GM13977 (cell line): ENCODE measurements around the gene ARHGAP6.

ENCODE experiments used
- DNase-seq: peaks from one replicate; pipeline ENCODE4 v3.0.0; 2012; ENCODE audit warnings: low spot score
- in situ Hi-C: fragments of 300-500 bp; cut with MboI; formaldehyde crosslinking; loops from one replicate; pipeline ENCODE4 v1.12.0; 2022; ENCODE audit warnings: low sequenced_read_pairs, low pct_unique_long_range_greater_than_20kb, mixed read lengths, inconsistent platforms; ENCODE audit not compliant: unreplicated experiment
- TF ChIP-seq, protein P1 (sequence below): IDR thresholded peaks from 2 replicates; pipeline ENCODE4 v1.5.1; 2012; ENCODE audit warnings: mild to moderate bottlenecking, control low read depth; ENCODE audit not compliant: insufficient read depth; ENCODE audit errors: extremely low read depth, missing control alignments

The ARHGAP6 gene

DNA sequence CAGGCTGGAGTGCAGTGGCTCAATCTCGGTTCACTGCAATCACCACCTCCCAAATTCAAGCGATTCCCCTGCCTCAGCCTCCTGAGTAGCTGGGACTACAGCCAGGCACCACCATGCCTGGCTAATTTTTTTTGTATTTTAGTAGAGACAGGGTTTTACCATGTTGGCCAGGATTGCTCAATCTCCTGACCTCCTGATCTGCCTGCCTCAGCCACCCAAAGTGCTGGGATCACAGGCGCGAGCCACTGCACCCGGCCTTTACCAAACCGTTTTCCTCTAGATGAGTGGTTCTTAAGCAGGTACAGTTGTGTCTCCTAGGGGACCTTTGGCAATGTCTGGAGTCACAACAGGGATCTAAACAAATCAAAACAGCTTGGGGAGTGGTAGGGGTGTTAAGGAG lies 360.9 kb downstream of the ARHGAP6 start:
- in situ Hi-C loops, result no loop called here
- DNase-seq, result no peak
- TF ChIP-seq, protein P1, sequence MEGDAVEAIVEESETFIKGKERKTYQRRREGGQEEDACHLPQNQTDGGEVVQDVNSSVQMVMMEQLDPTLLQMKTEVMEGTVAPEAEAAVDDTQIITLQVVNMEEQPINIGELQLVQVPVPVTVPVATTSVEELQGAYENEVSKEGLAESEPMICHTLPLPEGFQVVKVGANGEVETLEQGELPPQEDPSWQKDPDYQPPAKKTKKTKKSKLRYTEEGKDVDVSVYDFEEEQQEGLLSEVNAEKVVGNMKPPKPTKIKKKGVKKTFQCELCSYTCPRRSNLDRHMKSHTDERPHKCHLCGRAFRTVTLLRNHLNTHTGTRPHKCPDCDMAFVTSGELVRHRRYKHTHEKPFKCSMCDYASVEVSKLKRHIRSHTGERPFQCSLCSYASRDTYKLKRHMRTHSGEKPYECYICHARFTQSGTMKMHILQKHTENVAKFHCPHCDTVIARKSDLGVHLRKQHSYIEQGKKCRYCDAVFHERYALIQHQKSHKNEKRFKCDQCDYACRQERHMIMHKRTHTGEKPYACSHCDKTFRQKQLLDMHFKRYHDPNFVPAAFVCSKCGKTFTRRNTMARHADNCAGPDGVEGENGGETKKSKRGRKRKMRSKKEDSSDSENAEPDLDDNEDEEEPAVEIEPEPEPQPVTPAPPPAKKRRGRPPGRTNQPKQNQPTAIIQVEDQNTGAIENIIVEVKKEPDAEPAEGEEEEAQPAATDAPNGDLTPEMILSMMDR, result no peak

GRCh38 chrX:11298600-11298999 lies 367.1 kb downstream of the ARHGAP6 start:
- in situ Hi-C loops, result no loop called here
- TF ChIP-seq, protein P1, result no peak
- DNase-seq, result no peak

- DNase-seq, result no peak
- TF ChIP-seq, protein P1, result no peak
- in situ Hi-C loops, result no loop called here
Measured at GRCh38 chrX:11296051-11296450, 369.7 kb downstream of the ARHGAP6 start.

DNA sequence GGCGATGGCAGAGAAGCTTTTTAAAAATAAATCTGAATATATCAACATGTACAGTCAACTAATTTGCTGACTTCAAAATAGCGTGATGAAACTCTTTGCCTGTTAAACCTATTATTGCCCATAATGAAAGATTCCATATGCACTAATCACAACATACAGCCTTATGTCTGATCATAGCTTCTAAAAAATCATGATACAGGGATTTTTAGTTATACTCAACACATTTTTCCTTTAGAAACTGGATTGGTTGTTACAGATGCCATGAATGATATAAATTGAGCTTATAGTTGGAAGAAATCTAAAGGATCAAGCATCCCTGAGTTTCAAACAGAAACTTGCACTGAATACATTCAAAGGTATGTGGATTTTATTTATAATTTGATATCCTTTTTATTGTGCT lies 372.6 kb downstream of the ARHGAP6 start, which contains the start of gene AMELX:
AMELX (plus strand) TSS at position 301 of the 400 bp plus-strand sequence. CDS start 1,376 bp downstream, outside the sequence.
- TF ChIP-seq, protein P1, result no peak
- in situ Hi-C loops, result no loop called here
- DNase-seq, result no peak

DNA sequence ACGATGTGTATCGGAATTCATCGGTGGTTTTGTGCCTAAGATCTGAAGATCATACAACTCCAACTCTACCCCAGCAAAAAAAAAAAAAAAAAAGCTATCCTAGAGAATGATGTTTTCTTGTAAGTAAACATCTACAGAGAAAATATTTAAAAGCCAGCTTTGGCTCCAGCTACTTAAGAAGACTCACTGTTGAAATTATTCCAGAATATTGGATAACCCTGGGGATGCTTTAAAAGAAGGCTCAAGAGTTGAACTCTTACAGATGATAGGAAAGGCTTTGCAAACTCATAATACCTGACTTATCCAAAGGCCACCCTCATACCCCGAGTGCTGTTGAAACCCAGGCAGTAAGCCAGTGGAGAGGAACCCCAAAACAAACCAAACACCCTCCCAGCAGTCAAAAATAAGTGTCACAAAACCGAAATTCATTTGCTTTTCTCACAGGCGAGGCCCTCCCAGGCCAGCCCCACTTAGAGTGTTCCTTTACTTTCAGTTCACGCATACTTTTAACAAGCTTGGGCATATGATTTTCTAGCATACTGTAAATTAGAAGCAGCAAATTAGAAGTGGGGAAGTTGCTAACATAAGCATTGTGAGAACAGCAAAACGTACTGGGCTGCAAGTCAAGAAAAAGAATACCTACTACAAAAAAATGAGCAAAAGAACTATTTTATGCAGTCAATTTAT lies 375.2 kb downstream of the ARHGAP6 start:
- in situ Hi-C loops, result no loop called here
- TF ChIP-seq, protein P1, result no peak

DNA sequence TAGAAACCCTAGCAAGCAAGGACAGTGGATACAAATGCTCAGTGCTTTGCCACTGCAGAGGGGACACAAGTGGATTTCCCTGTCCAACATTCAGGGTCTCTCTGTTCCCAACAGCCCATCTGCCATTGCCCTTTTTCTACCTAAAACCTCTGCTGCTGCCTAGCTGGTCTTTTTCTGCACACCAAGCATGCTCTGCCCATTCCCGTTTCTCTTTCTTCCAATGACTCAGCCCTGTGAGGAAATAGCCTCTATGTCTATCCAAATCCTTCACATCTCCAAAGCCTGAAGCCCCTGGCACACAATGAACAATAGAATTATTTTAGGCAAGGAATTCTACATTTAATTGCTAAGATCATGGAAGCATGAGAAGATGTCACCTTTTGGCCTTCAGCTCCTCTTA lies 378.2 kb downstream of the ARHGAP6 start:
- DNase-seq, result no peak
- in situ Hi-C loops, result no loop called here
- TF ChIP-seq, protein P1, result no peak

More for the DNA sequence above, 375.2 kb downstream of the ARHGAP6 start:
- DNase-seq, result no peak

DNA sequence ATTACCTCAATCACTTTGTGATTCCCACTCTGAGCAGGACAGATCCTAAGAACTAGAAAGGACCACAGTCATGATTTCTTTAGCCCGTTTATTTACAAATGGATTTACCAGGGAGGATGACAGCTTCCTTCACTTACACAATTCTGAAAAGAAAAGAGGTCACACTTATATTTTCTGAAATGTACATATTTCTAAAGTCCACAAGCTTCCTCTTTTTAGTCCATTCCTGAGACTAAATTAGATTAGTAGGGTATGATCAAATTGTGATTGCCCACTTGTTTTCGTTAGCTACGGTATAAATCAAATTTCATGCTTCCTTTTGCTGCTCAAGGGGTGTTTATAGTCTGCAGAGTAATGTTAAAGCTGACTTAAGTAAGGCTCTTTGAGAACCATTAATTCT lies 380.1 kb downstream of the ARHGAP6 start:
- in situ Hi-C loops, result no loop called here
- TF ChIP-seq, protein P1, result no peak
- no peak for DNase-seq
